GM18873 (cell line): ENCODE data around the gene TNFAIP1.
"Not testable (repeated sequence)": the region's sequence is repeated elsewhere in the genome, so short reads cannot be mapped to it uniquely, and the experiment has no call there.

Experiments
- ATAC-seq: cut with Tn5 transposase; IDR thresholded peaks from one replicate; pipeline ENCODE4 v1.9.1; 2021; ENCODE audit warnings: mild to moderate bottlenecking, moderate library complexity, moderate number of reproducible peaks; ENCODE audit not compliant: unreplicated experiment, low FRiP score

TNFAIP1 gene

DNA sequence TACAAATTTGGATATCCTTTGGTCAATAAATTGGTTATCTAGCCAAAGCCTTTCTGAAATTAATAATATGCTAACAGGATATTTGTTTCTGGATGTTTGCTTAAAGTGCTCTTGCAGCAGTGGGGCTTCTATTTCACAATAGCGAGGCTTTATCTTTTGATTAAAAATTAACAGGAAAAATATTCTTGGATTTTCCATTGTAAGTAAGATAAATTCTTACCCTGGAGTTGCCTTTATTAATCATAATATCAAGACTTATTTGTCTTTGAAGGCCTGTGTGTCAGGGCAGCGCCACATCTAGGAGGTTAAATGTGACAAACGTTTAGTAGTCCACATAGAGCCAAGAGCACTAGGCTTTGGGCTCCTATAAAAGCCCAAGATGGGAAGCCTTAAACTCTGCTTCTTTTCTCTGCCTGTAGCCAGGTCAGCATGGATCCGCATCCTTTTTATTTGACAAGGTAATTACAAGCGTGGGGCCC is 11.3 kb upstream of the TNFAIP1 start:
- no peak for ATAC-seq

GRCh38 chr17:28324781-28325180 is 10.8 kb upstream of the TNFAIP1 start:
- ATAC-seq, result no peak

DNA sequence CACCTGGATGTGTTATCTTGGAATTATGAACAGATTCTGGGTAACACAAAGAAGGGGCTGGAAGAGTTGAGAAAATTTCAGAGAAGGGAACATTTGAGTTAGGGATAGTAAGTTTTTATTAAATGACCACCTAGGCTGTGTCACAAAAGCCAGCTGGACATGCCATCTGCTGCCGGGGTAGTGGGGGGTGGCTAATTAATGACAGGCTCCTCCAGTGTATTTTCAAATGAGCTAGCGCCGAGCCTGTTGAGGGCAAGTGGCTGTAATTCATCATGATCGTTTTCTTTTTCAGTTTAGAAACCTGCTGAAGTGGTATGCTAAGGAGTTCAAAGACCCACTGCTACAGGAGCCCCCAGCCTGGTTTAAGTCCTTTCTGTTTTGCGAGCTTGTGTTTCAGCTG is 10.3 kb upstream of the TNFAIP1 start:
- no peak for ATAC-seq

GRCh38 chr17:28326114-28326513 is 9.4 kb upstream of the TNFAIP1 start:
- no peak for ATAC-seq

- peak; percentile 62 for ATAC-seq
Measured at GRCh38 chr17:28327031-28327607, 8.4 kb upstream of the TNFAIP1 start.

DNA sequence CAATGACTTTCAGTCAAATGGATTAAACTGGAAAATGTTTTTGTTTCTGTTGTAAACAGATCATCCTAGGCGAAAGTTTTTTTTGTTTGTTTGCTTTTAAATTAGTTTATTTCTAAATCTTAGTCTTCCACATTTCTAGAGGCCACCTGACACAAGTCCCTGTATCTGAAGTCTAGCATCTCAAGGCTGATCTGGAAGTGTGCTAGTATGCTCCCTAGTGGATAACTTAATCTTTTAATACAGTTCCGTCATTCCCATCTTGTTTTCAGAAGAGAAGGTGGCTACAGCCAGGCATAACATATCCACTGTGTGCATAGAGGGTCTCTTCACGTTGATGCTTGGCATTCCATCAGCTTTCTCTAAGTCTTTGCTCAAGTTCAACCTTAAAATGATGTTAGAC is 7.9 kb upstream of the TNFAIP1 start:
- no peak for ATAC-seq

DNA sequence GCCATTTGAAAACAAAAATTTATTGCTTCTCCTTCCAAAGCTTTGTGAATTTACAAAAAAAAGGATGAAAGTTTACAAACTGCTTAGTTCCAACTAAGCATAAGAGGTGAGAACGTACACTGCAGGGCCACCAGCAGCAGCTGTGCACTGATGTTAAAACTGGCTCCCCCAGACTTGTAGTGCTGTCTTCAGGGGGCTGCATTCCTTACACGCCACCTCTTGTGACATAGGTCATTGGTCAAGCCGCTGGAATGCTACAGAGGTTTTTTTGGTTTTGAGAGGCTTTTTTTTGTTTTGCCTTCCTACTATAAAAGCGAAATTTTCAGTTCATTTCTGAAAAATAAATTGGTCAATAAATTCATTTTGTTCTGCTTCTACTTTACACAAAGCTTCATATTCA is 7.2 kb upstream of the TNFAIP1 start:
- ATAC-seq, result no peak

DNA sequence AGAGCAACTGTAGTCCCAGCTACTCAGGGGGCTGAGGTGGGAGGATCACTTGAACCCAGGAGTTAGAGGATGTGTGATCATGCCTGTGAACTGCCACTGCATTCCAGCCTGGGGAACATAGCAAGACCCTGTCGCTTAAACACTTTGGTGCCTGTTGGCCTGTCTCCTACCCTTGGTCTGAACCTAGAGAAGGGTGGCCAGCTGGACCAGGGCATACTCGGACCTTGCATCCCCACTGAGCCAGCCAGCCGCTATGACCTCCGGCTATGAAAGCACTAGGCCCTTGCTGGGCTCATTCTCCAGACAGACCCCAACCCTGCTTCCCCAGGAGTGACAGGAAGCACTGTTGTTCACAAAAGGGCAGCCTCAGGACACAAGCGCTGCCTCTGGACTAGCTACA is 4.9 kb upstream of the TNFAIP1 start:
- no peak for ATAC-seq

DNA sequence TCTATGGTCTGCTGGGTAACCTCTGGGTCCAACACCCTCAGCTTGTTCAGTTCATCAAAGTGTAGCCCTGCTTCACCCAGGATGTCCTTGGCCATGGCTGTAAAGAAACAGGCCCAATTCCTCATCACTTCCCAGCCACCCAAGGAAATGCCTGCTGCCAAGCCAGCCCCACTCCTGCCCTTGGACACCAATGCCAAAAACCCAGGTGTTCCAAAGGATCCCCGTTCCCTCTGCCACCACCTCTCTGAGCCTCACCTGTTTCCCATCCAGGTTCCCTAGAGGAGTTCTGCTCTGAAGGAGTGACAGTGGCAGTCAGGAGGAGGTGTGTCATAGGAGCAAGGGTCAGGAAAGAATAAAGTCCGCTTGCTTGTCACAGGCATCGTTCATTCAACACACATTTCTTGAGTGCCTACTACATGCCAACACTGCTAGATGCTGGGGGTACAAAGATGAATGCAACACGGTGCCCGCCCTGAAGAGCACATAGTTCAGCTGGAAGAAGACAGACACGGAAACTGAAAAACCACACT is 3.6 kb upstream of the TNFAIP1 start:
- ATAC-seq, result no peak

DNA sequence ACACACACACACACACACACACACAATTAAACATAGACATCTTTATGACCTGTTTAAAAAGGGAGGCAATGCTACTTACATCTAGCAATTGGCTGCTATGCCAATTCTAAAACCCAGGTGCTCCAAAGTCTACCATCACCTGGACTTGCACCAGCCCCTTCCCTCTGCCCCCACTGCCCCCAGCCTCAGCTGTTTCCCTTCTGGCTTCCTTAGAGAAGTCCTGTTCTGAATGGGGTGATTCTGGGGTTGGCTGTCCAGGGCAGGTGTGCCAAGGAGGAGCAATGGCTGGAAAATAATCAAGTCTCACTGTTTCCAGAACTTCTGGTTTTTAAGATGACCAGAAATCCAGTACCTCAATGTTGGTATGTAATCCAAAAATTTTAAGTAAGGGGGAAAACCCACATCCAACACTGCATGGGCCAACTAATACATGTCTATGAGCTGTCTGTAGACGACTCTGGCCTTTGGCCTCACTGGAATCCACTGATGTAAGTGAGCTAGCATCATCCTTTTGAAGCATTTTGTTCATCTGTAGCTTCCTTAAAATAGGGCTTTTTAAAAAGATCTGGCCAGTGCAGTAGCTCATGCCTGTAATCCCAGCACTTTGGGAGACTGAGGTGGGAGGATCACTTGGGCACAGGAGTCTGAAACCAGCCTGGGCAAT is 2.3 kb upstream of the TNFAIP1 start:
- ATAC-seq, result no peak

- no peak for ATAC-seq
Measured at GRCh38 chr17:28334171-28334570, 1.4 kb upstream of the TNFAIP1 start.

- ATAC-seq, result no peak
Measured at GRCh38 chr17:28334666-28335200, 828 bp upstream of the TNFAIP1 start.

DNA sequence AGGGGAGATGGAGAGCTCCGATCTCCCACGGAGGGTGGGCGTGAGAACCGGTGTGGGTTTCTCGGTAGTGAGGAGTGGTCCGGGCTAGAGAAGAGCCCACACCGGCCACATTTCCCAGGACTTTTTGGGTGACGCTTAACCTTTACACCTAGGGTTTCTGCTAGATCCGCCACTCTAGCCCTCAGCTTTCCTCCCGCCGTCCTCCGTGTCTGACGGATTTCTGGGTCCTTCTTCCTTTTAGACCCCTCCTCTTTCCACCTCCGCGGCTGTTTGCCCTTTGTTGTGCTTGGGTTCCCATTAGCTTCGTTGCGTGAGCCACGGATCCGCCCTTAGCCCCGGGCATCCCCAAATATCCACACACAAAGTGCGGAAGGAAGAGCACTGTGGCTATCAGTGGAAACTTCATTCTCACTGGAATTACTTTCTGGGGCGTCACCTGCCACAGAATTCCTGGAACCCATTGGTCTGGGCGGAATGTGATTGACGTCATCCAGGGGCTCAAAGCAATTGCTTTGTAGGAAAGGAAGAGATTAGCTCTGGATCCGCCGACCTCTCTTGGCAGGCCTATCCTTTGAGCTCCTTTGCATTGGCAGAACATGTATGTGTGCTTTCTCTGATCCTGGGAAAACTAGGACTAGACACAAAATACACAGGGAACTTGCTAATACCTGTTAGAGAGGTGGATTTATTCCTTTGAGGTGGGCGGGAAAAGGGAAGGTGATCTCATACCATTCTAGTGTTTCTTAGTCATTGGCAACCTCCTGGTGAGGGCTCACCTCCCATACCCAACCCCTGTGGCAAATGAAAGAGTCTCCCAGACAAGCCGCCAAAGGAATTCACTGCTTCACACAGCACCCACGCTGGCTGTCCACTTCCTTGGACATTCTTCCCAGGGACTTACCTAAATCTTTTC is 654 bp downstream of the TNFAIP1 start:
- no peak for ATAC-seq

GRCh38 chr17:28338056-28338768 is 2.7 kb downstream of the TNFAIP1 start:
- ATAC-seq, result no peak

DNA sequence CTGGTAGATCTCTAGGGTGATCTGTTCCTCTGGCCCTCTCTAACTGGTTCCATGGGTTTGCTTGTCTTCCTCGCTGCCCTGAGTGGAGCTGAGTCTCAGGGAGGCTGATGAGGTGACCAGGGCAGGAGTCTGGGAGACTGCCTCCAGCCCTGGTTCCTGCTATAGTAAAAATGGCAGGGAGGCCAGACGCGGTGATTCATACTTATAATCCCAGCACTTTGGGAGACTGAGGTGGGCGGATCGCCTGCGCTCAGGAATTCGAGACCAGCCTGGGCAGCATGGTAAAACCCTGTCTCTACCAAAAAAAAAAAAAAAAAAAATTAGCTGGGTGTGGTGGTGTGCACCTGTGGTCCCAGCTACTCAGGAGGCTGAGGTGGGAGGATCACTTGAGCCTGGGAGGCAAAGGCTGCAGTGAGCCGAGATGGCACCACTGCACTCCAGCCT is 3.2 kb downstream of the TNFAIP1 start:
- ATAC-seq, result not testable (repeated sequence)

DNA sequence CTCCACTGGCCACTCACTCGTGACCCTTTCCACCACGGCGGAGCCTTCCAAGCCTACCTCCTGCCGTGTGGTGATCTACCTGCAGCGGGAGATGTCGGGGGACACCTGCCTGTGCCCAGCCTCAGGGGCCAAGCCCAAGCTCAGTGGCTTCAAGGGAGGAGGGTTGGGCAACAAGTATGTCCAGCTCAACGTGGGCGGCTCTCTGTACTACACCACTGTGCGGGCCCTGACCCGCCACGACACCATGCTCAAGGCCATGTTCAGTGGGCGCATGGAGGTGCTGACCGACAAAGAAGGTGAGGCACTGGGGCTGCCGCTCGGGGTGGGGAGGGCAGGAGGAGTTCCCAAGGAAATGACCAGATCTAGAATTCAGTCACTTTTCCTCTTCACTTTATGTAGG is 3.9 kb downstream of the TNFAIP1 start:
- ATAC-seq, result no peak

- ATAC-seq, result no peak
Measured at GRCh38 chr17:28340374-28340773, 4.8 kb downstream of the TNFAIP1 start.

- no peak for ATAC-seq
Measured at GRCh38 chr17:28341516-28341915, 6.0 kb downstream of the TNFAIP1 start.

GRCh38 chr17:28342313-28342712 is 6.8 kb downstream of the TNFAIP1 start:
- ATAC-seq, result no peak

DNA sequence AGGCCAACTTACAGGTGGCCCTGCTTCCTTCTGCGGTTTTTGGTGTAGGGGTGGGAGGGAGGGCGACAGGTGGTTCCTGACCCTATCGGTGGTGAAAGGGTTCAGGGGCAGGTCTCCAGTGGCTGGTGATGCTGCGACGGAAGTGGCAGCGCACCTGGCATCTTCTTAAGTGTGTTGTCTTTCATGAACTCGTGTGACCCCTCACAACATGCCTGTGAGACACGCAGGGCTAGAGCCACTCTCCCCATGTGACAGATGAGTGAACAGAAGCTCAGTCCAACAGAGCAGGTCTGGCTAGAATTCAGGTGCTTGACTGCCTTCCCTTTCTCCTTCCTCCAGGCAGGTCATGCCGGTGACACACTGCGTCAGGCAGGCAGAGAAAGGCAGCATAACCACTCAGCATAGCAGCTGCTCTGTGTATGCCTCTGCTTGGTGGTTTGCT is 8.0 kb downstream of the TNFAIP1 start:
- ATAC-seq, result no peak
